Body of pancreas (tissue), 4 donors: Measurements from ENCODE around the gene TMEM200C. TPM values are rescaled to one million over a fixed set of nuclear protein-coding genes. Genes with fewer than 3 reads are reported as not detected.

Experiments
- ATAC-seq: fragments of 150-250 bp; one replicate; pipeline ENCODE4 v1.9.1; 2016
- DNase-seq, 4 donors: peaks; one replicate each; pipeline ENCODE4 v3.0.0-alpha.2; 2019
- H3K27ac ChIP-seq, 4 donors: fragments of 200-600 bp; sonication (generic); 1 replicate in 3 of 4; 2 replicates in 1 of 4; pipeline versions ENCODE4 v1.5.1 to v1.6.1; 2016 to 2019; ENCODE audit warnings: mild to moderate bottlenecking in 1 of 4, mixed read lengths in 1 of 4, moderate library complexity in 1 of 4
- H3K27me3 ChIP-seq, 2 donors: fragments of 200-600 bp; sonication (generic); one replicate each; pipeline ENCODE4 v1.6.0; 2016; ENCODE audit warnings: mild to moderate bottlenecking in 1 of 2
- H3K36me3 ChIP-seq, 2 donors: fragments of 200-600 bp; sonication (generic); replicated peaks in 1 of 2; 2 replicates each; pipeline ENCODE4 v1.5.1; 2016; ENCODE audit warnings: low read depth in 2 of 2; ENCODE audit not compliant: insufficient read depth in 1 of 2
- H3K4me1 ChIP-seq: fragments of 200-600 bp; sonication (generic); one replicate; pipeline ENCODE4 v1.6.0; 2016
- H3K4me3 ChIP-seq, 2 donors: fragments of 200-600 bp; sonication (generic); 1 replicate in 1 of 2; 2 replicates in 1 of 2; pipeline ENCODE4 v1.5.1; 2016 to 2019
- H3K9me3 ChIP-seq, 3 donors: fragments of 200-600 bp; sonication (generic); 1 replicate in 2 of 3; 2 replicates in 1 of 3; pipeline ENCODE4 v1.5.1; 2016
- POLR2A ChIP-seq, 3 donors: fragments of 450-650 bp; IDR thresholded peaks; one replicate each; pipeline ENCODE4 v1.6.1; 2016; ENCODE audit warnings: antibody characterized with exemption in 3 of 3, mild to moderate bottlenecking in 2 of 3
- WGBS, 2 donors: methylation state at CpG; one replicate each; pipeline ENCODE4 v1.1.5; 2017; 5-methylcytosine and 5-hydroxymethylcytosine counted together
- intact Hi-C: fragments of 100-400 bp; cut with DNase I; formaldehyde crosslinking; loops from one replicate; pipeline ENCODE4 v1.15.1; 2023
- total RNA-seq, 2 donors: library from RNA; depleted of rRNA; stranded (reverse); fragments of >200 nt; gene quantifications; one replicate each; pipeline ENCODE4 v1.1.0, GENCODE V29; 2016
- TF ChIP-seq, protein P1 (sequence below), 7 experiments: fragments of 450-650 bp in 4 of 7; fragments of 200-600 bp in 3 of 7; sonication (generic) in 3 of 7; IDR thresholded peaks; one replicate each; pipeline ENCODE4 v1.5.1; 2016 to 2019; ENCODE audit warnings: antibody characterized with exemption in 7 of 7

TMEM200C gene
- under 1 TPM in 1 of 2 donors, not detected in 1; 0.78 TPM for total RNA-seq

DNA sequence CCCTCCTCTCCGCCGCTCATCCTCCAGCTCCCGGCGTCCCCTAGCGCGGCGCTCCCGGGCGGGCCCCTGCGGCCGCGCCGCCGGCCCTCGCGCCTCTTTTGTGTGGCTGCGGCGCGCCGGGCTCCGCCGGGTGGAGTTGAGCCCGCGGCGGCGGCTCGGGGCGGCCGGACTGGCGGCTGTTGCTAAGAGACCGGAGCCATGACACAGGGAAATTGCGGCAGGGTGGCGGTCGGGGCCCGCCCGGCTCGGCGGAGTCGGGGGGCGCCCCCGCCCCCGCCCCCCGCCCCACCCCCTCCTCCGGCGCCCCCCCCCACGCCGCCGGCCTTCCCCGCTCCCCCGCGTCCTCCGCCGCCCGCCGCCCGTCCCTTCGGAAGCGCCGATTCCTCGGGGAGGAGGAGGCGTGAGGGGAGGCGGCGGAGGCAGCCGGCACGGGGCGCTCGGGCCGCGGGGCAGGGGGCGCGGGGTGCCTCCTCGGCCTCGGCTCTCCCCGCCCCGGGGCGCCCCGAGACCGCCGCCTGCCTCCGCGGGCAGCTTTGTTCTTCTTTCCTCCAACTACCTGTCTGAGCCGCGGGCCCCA is at the start of gene TMEM200C:
TMEM200C (minus strand) TSS at position 224 of the 577 bp plus-strand sequence. CDS start 3,459 bp downstream, outside the sequence.
- Histone ChIP-seq H3K9me3 (no peaks in the 10 kb centered on the region), H3K27ac (no peak within 1 kb of the TSS), H3K4me3 (no peak within 1 kb of the TSS), H3K4me1 (peaks cover 27% of the 10 kb centered on the region), H3K27me3 (peaks cover 0 to 39% of the 10 kb centered on the region in 2 donors), H3K36me3 (no peaks in the 10 kb centered on the region)
- TF ChIP-seq, protein P1, sequence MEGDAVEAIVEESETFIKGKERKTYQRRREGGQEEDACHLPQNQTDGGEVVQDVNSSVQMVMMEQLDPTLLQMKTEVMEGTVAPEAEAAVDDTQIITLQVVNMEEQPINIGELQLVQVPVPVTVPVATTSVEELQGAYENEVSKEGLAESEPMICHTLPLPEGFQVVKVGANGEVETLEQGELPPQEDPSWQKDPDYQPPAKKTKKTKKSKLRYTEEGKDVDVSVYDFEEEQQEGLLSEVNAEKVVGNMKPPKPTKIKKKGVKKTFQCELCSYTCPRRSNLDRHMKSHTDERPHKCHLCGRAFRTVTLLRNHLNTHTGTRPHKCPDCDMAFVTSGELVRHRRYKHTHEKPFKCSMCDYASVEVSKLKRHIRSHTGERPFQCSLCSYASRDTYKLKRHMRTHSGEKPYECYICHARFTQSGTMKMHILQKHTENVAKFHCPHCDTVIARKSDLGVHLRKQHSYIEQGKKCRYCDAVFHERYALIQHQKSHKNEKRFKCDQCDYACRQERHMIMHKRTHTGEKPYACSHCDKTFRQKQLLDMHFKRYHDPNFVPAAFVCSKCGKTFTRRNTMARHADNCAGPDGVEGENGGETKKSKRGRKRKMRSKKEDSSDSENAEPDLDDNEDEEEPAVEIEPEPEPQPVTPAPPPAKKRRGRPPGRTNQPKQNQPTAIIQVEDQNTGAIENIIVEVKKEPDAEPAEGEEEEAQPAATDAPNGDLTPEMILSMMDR (IDR thresholded peaks at IDR 0.05): no peak
- no peak for TF ChIP-seq POLR2A (IDR thresholded peaks at IDR 0.05)
- 0 to 1% methylated on average over 3 to 74 of the region's 83 CpGs for WGBS, 2 donors
- ATAC-seq (peak; percentile 43), DNase-seq (peak; percentile 13 to 48 (median 30))
- intact Hi-C loops: no loop called here

DNA sequence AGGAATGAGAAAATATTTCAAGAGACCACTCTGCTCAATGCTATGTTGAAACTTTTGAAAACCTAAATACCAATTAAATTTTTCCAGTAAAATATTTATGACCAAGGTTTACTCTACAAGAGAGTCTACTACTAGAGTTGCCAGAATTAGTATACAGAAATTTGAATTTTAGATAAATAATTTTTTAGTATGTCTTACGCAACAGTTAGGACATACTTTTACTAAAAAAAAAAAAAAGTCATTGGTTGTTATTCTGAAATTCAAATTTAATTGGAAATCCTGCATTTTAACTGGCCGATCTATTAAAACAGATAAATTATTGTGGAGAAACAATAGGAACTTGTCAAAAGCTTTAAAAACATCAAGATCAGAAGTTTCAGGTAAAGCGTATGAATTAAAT is 49.1 kb upstream of the TMEM200C start:
- H3K27me3 ChIP-seq: no peaks in the 10 kb centered on the region
- no peak overlapping the region for H3K27ac ChIP-seq
- WGBS, 2 donors: 73 to 76% methylated on average over 3 of the region's 3 CpGs
- TF ChIP-seq, protein P1 (IDR thresholded peaks at IDR 0.05): no peak
- no peak for TF ChIP-seq POLR2A (IDR thresholded peaks at IDR 0.05)
- no peaks in the 10 kb centered on the region for H3K4me1 ChIP-seq
- H3K36me3 ChIP-seq: no peaks in the 10 kb centered on the region
- ATAC-seq (no peak), DNase-seq (no peak)
- H3K9me3 ChIP-seq: no peaks in the 10 kb centered on the region
- intact Hi-C loops: no loop called here
- H3K4me3 ChIP-seq: no peak overlapping the region

DNA sequence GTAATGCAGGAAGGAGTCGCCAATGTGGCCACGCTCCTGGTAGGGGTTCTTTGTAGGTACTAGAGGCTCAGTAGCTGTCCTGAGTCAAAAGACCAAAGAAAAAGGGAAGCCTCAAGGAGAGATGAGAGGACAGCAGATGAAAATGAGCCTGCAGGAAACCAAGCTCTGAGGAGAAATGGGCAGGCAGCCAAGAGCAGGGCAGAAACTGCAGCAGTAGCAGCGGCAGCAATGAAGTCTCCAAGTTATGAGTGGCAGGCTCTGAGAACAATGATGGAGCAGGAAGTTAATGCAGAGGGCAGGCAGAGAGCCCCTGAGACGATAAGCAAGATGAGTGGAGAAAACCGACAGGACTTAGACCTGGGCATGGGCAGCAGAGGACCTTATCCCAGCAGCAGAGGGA is 48.2 kb upstream of the TMEM200C start:
- H3K36me3 ChIP-seq: no peaks in the 10 kb centered on the region
- TF ChIP-seq, protein P1 (IDR thresholded peaks at IDR 0.05): no peak
- no peak for TF ChIP-seq POLR2A (IDR thresholded peaks at IDR 0.05)
- no peaks in the 10 kb centered on the region for H3K9me3 ChIP-seq
- DNase-seq: peak in 2 of 4 donors; percentile 23 to 31
- no peak overlapping the region for H3K27ac ChIP-seq
- intact Hi-C loops: no loop called here
- 50 to 54% methylated on average over 5 of the region's 5 CpGs for WGBS, 2 donors
- no peak for ATAC-seq
- H3K4me3 ChIP-seq: no peak overlapping the region
- no peaks in the 10 kb centered on the region for H3K27me3 ChIP-seq
- H3K4me1 ChIP-seq: no peaks in the 10 kb centered on the region

DNA sequence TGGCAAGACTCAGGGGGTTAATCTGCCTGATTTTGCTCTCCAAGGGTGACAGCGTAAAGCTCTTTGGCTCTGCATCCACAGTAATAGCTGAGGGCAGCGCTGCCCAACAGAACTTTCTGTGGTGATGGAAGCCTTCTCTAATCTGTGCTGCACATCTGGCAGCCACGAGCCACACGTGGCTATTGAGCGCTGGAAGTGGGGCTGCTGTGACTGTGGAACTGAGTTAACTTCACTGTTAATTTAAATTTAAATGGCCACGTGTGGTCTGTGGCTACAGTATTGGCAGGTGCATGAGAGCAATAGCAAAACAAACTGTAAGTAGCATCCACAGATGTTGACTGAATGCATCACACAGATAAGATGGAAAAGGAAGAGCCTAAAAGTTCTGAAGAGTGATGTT is 47.3 kb upstream of the TMEM200C start:
- H3K9me3 ChIP-seq: no peaks in the 10 kb centered on the region
- TF ChIP-seq POLR2A (IDR thresholded peaks at IDR 0.05): no peak
- TF ChIP-seq, protein P1 (IDR thresholded peaks at IDR 0.05): no peak
- no peak overlapping the region for H3K27ac ChIP-seq
- ATAC-seq: no peak
- no peak overlapping the region for H3K4me3 ChIP-seq
- WGBS, 2 donors: 39 to 59% methylated on average over 6 of the region's 6 CpGs
- H3K4me1 ChIP-seq: no peaks in the 10 kb centered on the region
- intact Hi-C loops: no loop called here
- H3K36me3 ChIP-seq: no peaks in the 10 kb centered on the region
- no peak for DNase-seq
- no peaks in the 10 kb centered on the region for H3K27me3 ChIP-seq

DNA sequence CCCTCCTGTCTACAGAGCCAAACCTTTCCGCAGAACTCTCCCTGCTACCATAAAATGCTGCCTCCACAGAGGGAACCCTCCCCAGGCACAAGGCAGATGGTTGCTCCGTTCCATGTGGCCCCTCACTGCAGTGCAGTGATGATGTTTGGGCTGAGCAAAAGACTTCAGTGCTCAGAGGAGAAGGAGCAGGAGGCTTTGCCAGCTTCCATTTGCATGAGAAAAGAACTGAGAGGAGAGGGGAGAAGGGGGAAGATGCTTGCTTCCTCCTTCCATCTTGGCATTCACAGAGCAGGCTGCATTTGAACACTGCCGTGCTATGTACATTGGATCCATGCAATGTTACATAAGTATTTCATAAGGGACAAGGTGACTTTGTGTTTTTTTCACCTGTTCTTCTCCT is 46.6 kb upstream of the TMEM200C start:
- TF ChIP-seq, protein P1 (IDR thresholded peaks at IDR 0.05): no peak
- no peak for TF ChIP-seq POLR2A (IDR thresholded peaks at IDR 0.05)
- Histone ChIP-seq H3K36me3 (no peaks in the 10 kb centered on the region), H3K9me3 (no peaks in the 10 kb centered on the region), H3K27me3 (no peaks in the 10 kb centered on the region), H3K4me3 (no peak overlapping the region), H3K4me1 (no peaks in the 10 kb centered on the region), H3K27ac (no peak overlapping the region)
- DNase-seq: no peak
- WGBS, 2 donors: 30 to 68% methylated on average over 3 of the region's 3 CpGs
- intact Hi-C loops: no loop called here
- ATAC-seq: no peak
